GM23338 (cell line): ENCODE measurements around the gene PCED1A.

Source experiments
- EZH2 ChIP-seq: fragments of 200-600 bp; sonication (generic); IDR thresholded peaks from one replicate; pipeline ENCODE4 v1.8.0; 2017; ENCODE audit warnings: antibody characterized with exemption, mild to moderate bottlenecking, low read depth; ENCODE audit not compliant: unreplicated experiment
- EZH2phosphoT487 ChIP-seq: fragments of 200-600 bp; sonication (generic); IDR thresholded peaks from one replicate; pipeline ENCODE4 v1.8.1; 2018; ENCODE audit warnings: antibody characterized with exemption; ENCODE audit not compliant: unreplicated experiment
- JUNB ChIP-seq: IDR thresholded peaks from one replicate; pipeline ENCODE4 v1.6.1; 2016; ENCODE audit warnings: antibody characterized with exemption; ENCODE audit not compliant: unreplicated experiment
- POLR2AphosphoS5 ChIP-seq: IDR thresholded peaks from 2 replicates; pipeline ENCODE4 v1.6.1; 2016; ENCODE audit warnings: antibody characterized with exemption, low read depth
- REST ChIP-seq: IDR thresholded peaks from one replicate; pipeline ENCODE4 v1.6.1; 2018; ENCODE audit warnings: antibody characterized with exemption; ENCODE audit not compliant: unreplicated experiment
- STAT1 ChIP-seq: IDR thresholded peaks from one replicate; pipeline ENCODE4 v1.6.1; 2016; ENCODE audit warnings: antibody characterized with exemption; ENCODE audit not compliant: unreplicated experiment
- TF ChIP-seq, protein P1 (sequence below), 2 experiments: fragments of 200-600 bp in 1 of 2; sonication (generic) in 1 of 2; conservative IDR thresholded peaks; 2 replicates each; pipeline versions ENCODE4 v1.5.1 to v1.6.1; 2016 to 2017; ENCODE audit warnings: antibody characterized with exemption in 2 of 2, low read depth in 2 of 2, mild to moderate bottlenecking in 2 of 2, moderate library complexity in 1 of 2

- TF ChIP-seq, protein P1, sequence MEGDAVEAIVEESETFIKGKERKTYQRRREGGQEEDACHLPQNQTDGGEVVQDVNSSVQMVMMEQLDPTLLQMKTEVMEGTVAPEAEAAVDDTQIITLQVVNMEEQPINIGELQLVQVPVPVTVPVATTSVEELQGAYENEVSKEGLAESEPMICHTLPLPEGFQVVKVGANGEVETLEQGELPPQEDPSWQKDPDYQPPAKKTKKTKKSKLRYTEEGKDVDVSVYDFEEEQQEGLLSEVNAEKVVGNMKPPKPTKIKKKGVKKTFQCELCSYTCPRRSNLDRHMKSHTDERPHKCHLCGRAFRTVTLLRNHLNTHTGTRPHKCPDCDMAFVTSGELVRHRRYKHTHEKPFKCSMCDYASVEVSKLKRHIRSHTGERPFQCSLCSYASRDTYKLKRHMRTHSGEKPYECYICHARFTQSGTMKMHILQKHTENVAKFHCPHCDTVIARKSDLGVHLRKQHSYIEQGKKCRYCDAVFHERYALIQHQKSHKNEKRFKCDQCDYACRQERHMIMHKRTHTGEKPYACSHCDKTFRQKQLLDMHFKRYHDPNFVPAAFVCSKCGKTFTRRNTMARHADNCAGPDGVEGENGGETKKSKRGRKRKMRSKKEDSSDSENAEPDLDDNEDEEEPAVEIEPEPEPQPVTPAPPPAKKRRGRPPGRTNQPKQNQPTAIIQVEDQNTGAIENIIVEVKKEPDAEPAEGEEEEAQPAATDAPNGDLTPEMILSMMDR (conservative IDR thresholded peaks at IDR 0.05; ENCODE audit: low read depth in 2 of 2) = no peak
- TF ChIP-seq EZH2phosphoT487 (no peak), JUNB (no peak), POLR2AphosphoS5 (no peak), EZH2 (no peak), REST (no peak), STAT1 (no peak)
Observed at GRCh38 chr20:2833761-2834160, 6.7 kb downstream of the PCED1A start.
